GM18502 (cell line): Measurements from ENCODE around the gene FOXJ2.
A peak's percentile ranks its signal among the peaks of the same experiment; 100 is the strongest.
"Not testable (repeated sequence)": the region's sequence is repeated elsewhere in the genome, so short reads cannot be mapped to it uniquely, and the experiment has no call there.

ENCODE experiments used
- ATAC-seq: cut with Tn5 transposase; IDR thresholded peaks from one replicate; pipeline ENCODE4 v1.9.1; 2021; ENCODE audit warnings: mild to moderate bottlenecking; ENCODE audit not compliant: unreplicated experiment, poor library complexity

FOXJ2 gene

DNA sequence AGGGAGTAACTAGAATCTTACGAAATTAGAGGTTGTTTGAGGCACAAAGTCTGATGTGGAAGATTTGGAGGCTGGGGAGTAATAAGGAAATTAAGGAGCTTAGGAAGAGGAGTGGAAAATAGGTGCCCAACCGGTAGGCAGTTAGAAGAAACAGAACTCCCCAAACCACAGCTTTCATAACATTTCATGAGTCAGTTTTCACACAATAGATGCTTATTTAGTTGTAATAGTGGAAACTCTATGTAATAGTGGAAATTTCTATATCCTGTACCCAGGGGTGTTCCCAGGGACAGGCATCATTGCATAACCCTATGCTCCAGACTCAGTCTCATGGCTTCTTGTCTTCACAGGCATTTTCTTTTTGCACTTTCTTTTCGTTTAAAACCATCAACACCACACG is 25.3 kb downstream of the FOXJ2 start:
- ATAC-seq, result no peak

- no peak for ATAC-seq
Observed at GRCh38 chr12:8058506-8058905, 26.0 kb downstream of the FOXJ2 start.

DNA sequence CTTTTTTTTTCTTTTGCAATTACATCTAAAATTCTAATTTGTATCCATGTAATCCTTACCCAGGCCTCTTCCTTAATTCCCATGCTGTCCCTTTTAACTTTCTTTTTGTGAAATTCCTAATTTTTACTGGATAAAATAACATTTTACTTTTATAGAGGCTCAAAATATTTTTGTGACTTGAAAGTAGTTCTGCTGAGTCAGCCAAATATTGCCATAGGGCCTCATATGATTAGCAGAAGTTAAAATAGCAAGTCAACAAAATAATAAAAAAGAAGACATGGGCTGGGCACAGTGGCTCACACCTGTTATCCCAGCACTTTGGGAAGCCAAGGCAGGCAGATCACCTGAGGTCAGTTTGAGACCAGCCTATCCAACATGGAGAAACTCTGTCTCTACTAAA is 31.6 kb downstream of the FOXJ2 start:
- ATAC-seq, result no peak

GRCh38 chr12:8065991-8066594 is 33.6 kb downstream of the FOXJ2 start, which contains the start of gene C3AR1:
TSS of gene C3AR1 (minus strand) at chr12:8066359. CDS start at chr12:8060185, 6,174 bp downstream.
- ATAC-seq, result no peak

DNA sequence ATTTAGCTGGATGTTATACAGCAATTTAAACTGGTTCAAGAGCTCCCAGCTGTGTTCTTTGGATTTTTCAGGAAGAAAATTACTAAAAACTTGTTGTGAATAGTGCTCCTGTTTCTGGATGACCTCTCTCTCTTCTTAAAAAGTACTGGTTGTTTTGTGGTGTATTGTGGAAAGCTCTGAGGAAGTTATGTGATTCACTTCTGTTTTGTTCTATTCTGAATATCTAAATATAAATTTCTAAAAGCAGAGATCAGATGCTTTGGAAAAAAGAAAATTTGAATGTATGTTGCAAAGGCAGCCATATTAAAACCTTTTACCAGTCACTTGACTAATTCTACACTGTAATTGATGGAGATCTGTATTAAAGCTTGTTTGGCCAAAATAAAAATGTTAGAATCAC is 37.1 kb downstream of the FOXJ2 start:
- no peak for ATAC-seq

DNA sequence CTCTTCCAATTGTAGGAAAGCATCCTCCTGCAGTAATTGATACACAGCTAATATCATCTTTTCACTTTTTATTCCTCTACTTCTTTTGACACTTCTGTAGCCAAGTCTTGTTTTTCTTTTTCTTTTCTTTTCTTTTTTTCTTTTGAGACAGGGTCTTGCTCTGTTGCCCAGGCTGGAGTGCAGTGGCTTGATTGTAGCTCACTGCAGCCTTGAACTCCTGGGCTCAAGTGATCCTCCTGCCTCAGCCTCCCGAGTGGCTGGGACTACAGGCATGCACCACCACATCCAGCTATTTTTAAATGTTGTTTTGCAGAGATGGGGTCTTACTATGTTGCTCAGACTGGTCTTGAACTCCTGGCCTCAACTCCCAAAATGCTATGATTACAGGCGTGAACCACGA is 39.3 kb downstream of the FOXJ2 start:
- not testable (repeated sequence) for ATAC-seq

- no peak for ATAC-seq
Observed at GRCh38 chr12:8075935-8076334, 43.4 kb downstream of the FOXJ2 start.

- ATAC-seq, result no peak
Observed at GRCh38 chr12:8076366-8076765, 43.9 kb downstream of the FOXJ2 start.

DNA sequence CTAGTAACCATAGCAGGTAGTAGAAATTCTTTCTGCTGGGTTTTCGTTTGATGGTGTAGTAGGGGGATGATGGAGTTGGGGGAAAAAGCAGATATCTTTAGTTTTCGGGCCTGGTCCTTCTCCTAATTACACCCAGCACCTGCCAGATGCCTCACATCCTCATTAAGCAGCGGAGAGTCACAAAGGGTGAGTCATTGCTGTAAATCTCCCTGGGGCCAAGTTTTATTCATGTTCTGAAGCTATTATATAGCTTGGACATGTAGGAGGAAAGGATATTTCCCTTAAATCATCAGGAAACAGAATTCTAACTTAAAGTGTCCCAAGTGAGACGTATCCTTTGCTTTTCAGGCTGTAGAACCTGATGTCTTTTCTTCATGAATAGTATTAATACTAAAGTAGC is 44.7 kb downstream of the FOXJ2 start:
- ATAC-seq, result no peak

DNA sequence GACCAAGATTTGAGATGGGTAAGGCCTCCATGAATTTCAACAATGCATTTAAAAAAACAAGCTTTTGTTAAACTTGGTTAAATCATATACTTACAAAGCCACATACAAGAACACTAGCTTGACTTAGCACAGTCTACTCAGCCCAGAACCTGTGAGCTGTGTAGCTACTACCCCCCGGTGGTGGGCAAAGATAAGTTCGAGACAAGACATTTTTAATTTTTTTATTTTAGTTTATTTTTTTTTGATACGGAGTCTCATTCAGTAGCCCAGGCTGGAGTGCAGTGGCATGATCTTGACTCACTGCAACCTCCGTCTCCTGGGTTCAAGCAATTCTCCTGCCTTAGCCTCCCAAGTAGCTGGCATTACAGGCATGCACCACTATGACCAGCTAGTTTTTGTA is 45.9 kb downstream of the FOXJ2 start:
- ATAC-seq, result no peak

GRCh38 chr12:8078916-8079315 is 46.4 kb downstream of the FOXJ2 start:
- no peak for ATAC-seq

- no peak for ATAC-seq
Observed at GRCh38 chr12:8080120-8080519, 47.6 kb downstream of the FOXJ2 start.

DNA sequence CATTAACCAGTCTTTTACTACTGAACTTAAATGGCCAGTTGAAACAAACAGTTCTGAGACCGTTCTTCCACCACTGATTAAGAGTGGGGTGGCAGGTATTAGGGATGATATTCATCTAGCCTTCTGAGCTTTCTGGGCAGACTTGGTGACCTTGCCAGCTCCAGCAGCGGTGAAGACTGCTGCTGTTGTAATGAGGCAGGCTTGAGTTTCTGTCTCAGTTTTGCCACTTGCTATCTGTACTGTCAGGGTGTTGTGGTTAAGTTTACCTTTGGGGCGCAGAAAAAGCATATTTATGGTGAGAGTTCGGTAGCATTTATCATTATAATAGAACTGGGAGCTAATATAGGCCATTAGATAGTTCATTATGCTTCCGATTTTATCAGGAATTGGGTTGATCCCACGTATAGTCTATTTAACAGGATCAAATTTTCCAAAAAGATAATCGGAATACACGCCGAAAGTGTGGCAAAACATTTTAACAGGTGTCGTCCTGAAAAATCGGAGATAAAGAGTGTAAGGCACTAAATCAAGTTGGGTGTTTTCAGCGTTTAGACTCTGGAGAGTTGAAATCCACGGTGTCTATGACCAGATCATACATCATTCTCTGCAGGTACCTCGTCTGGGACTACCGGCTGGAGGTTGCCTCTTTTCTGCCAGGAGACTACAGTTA is 48.9 kb downstream of the FOXJ2 start:
- peak; percentile 34 for ATAC-seq

- no peak for ATAC-seq
Observed at GRCh38 chr12:8082808-8083100, 50.2 kb downstream of the FOXJ2 start.

DNA sequence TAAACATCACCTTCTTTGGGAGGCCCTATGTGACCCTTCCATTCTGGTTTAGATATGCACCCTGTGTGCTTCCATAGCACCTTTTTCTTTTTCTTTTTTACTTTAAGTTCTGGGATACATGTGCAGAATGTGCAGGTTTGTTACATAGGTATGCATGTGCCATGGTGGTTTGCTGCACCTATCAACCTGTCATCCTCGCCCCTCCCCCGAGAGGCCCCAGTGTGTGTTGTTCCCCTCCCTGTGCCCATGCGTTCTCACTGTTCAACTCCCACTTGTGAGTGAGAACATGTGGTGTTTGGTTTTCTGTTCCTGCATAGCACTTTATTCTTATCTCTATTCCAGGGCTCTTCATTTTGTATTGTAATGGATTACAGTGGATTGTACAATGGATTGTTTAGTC is 51.8 kb downstream of the FOXJ2 start:
- ATAC-seq, result not testable (repeated sequence)

DNA sequence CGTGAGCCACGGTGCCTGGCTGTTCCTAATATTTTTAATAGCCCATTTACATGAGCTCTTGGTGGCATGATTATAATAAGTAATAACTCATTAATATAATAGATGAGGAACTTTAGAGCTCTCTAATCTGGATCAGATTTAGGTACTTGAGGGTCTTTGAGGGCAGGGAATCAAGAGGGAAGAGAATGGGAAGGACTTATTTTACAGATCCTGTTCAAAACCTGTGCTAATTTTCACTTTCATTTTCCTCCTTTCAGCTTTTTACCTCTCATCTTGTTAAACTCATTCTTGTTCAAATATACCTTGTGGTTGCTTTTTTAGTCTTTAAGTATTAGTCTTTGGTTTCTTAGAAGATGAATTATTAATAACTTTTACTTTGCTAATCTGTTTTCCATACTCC is 55.1 kb downstream of the FOXJ2 start:
- no peak for ATAC-seq

- ATAC-seq, result peak; percentile 75
Observed at GRCh38 chr12:8088574-8088973, 56.1 kb downstream of the FOXJ2 start.

GRCh38 chr12:8089277-8089676 is 56.8 kb downstream of the FOXJ2 start:
- not testable (repeated sequence) for ATAC-seq

- no peak for ATAC-seq
Observed at GRCh38 chr12:8089716-8090115, 57.2 kb downstream of the FOXJ2 start.

- ATAC-seq, result no peak
Observed at GRCh38 chr12:8093291-8093690, 60.8 kb downstream of the FOXJ2 start.

DNA sequence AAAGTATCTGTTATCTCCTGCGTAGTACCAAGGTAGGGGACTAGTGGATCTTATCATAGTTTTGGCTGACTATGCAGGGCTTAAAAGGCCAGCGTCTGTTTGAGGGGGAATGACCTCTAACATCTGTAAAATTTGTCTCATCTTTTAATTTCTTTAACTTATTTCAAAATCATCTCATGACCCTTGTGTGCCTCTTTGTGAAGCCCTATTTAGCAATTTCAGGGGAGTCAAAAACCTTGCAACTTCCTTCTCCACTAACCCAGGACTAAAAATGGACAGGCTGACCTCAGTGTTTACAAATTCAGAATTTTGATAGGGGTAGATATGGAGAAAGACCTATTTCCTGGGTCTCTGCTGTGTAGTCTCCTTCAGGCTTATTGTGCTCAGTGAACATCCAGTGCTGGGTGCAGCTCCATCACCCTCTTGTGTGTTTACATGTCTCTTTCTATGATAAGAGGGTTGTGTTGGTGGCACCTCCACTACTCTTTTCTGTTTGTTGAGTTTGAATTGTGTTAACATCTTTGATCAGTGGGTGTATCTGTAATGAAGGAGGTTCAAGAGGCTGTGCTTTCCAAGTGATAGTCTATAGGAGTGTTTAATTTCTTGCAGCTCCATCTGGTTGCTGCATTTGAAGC is 63.9 kb downstream of the FOXJ2 start:
- ATAC-seq, result no peak

DNA sequence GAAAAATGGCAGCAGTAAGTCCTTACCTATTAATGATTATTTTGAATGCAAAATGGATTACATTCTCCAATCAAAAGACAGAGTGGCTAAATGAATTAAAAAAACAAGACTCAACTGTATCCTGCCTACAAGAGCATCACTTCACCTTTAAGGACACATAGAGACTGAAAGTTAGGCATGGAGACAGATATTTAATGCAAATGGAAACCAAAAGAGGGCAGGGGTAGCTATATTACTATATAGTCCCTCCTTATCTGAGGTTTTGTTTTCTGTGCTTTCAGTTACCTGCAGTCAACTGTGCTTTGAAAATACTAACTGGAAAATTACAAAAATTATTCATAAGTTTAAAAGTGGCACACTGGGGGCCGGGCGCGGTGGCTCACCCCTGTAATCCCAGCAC is 66.7 kb downstream of the FOXJ2 start:
- no peak for ATAC-seq
